Muscle of leg (tissue), 11 donors: ENCODE data around the gene ARHGAP22. TPM values are rescaled to one million over a fixed set of nuclear protein-coding genes. Genes with fewer than 3 reads are reported as not detected.

Source experiments
- DNase-seq: peaks from one replicate; pipeline ENCODE4 v3.0.0; 2013
- H3K27ac ChIP-seq: one replicate; pipeline ENCODE4 v1.5.1; 2013; ENCODE audit warnings: mild to moderate bottlenecking, low read length, control low read depth
- H3K27me3 ChIP-seq: one replicate; pipeline ENCODE4 v1.6.1; 2013; ENCODE audit warnings: low read length; ENCODE audit not compliant: control insufficient read depth, insufficient read depth
- H3K36me3 ChIP-seq: one replicate; pipeline ENCODE4 v1.6.1; 2013; ENCODE audit warnings: low read length; ENCODE audit not compliant: control insufficient read depth, insufficient read depth
- H3K4me1 ChIP-seq: one replicate; pipeline ENCODE4 v1.6.1; 2013; ENCODE audit warnings: low read length; ENCODE audit not compliant: control insufficient read depth, insufficient read depth
- H3K4me3 ChIP-seq: one replicate; pipeline ENCODE4 v1.5.1; 2013; ENCODE audit warnings: low read length, control low read depth
- H3K9me3 ChIP-seq: replicated peaks from 2 replicates; pipeline ENCODE4 v1.6.1; 2013; ENCODE audit warnings: low read depth, low read length; ENCODE audit not compliant: control insufficient read depth
- WGBS: methylation state at CpG from one replicate; pipeline ENCODE4 v1.1.5; 2013; ENCODE audit warnings: missing lambda C conversion rate; ENCODE audit not compliant: insufficient coverage; 5-methylcytosine and 5-hydroxymethylcytosine counted together
- polyA plus RNA-seq, 8 donors: library from polyadenylated mRNA; unstranded; fragments of 120-200 nt; gene quantifications; one replicate each; pipeline versions ENCODE4 v1.2.1 to v1.2.3, GENCODE V29; 2013; ENCODE audit warnings: inconsistent platforms in 1 of 8, low replicate concordance in 1 of 8; ENCODE audit not compliant: insufficient read length in 8 of 8, insufficient read depth in 1 of 8
- total RNA-seq: library from RNA; stranded (reverse); fragments of 120-200 nt; gene quantifications from one replicate; pipeline ENCODE4 v1.2.4, GENCODE V29; 2013

ARHGAP22 gene
- total and polyA plus RNA-seq, 9 donors, result 0.72 to 3.0 (median 1.2) TPM

- DNase-seq, result peak; percentile 58
Measured at GRCh38 chr10:48554246-48554645, 50.6 kb downstream of the ARHGAP22 start.

GRCh38 chr10:48552946-48553564, 51.8 kb downstream of the ARHGAP22 start:
- WGBS, result 76% methylated on average over 6 of the region's 13 CpGs
- DNase-seq, result no peak
- Histone ChIP-seq H3K27me3 (peaks cover 2% of the 10 kb centered on the region), H3K4me3 (no peak overlapping the region), H3K9me3 (no peaks in the 10 kb centered on the region), H3K36me3 (no peaks in the 10 kb centered on the region), H3K27ac (no peak overlapping the region), H3K4me1 (peaks cover 12% of the 10 kb centered on the region)

More at GRCh38 chr10:48554246-48554645, 50.6 kb downstream of the ARHGAP22 start:
- Histone ChIP-seq H3K4me1 (peaks cover 12% of the 10 kb centered on the region), H3K27ac (no peak overlapping the region), H3K9me3 (no peaks in the 10 kb centered on the region), H3K4me3 (no peak overlapping the region), H3K27me3 (peaks cover 2% of the 10 kb centered on the region), H3K36me3 (no peaks in the 10 kb centered on the region)
- 48% methylated on average over 2 of the region's 3 CpGs for WGBS

GRCh38 chr10:48551861-48552591, 52.8 kb downstream of the ARHGAP22 start:
- 70% methylated on average over 5 of the region's 7 CpGs for WGBS
- no peaks in the 10 kb centered on the region for H3K36me3 ChIP-seq
- H3K4me1 ChIP-seq, result peaks cover 12% of the 10 kb centered on the region
- peak; percentile 75 for DNase-seq
- H3K4me3 ChIP-seq, result no peak overlapping the region
- no peaks in the 10 kb centered on the region for H3K9me3 ChIP-seq
- H3K27me3 ChIP-seq, result peaks cover 2% of the 10 kb centered on the region
- H3K27ac ChIP-seq, result no peak overlapping the region

- WGBS, result 97% methylated on average over 3 of the region's 3 CpGs
- no peak for DNase-seq
- H3K27me3 ChIP-seq, result peaks cover 2% of the 10 kb centered on the region
Measured at GRCh38 chr10:48550977-48551376, 53.9 kb downstream of the ARHGAP22 start.

GRCh38 chr10:48550071-48550691, 54.7 kb downstream of the ARHGAP22 start:
- H3K4me1 ChIP-seq, result peaks cover 12% of the 10 kb centered on the region
- no peaks in the 10 kb centered on the region for H3K9me3 ChIP-seq
- H3K4me3 ChIP-seq, result no peak overlapping the region
- H3K36me3 ChIP-seq, result no peaks in the 10 kb centered on the region
- DNase-seq, result no peak
- H3K27me3 ChIP-seq, result peaks cover 2% of the 10 kb centered on the region
- no peak overlapping the region for H3K27ac ChIP-seq
- WGBS, result 86% methylated on average over 5 of the region's 6 CpGs

More at GRCh38 chr10:48550977-48551376, 53.9 kb downstream of the ARHGAP22 start:
- no peak overlapping the region for H3K4me3 ChIP-seq
- H3K36me3 ChIP-seq, result no peaks in the 10 kb centered on the region
- no peaks in the 10 kb centered on the region for H3K9me3 ChIP-seq
- H3K4me1 ChIP-seq, result peaks cover 12% of the 10 kb centered on the region
- no peak overlapping the region for H3K27ac ChIP-seq

- Histone ChIP-seq H3K27me3 (peaks cover 2% of the 10 kb centered on the region), H3K36me3 (no peaks in the 10 kb centered on the region), H3K27ac (no peak overlapping the region), H3K4me1 (peaks cover 11% of the 10 kb centered on the region), H3K4me3 (no peak overlapping the region), H3K9me3 (no peaks in the 10 kb centered on the region)
- WGBS, result no CpG with 5 or more reads among the region's 3 CpGs
- no peak for DNase-seq
Measured at GRCh38 chr10:48549236-48549635, 55.6 kb downstream of the ARHGAP22 start.

GRCh38 chr10:48548531-48549135, 56.2 kb downstream of the ARHGAP22 start:
- peaks cover 9% of the 10 kb centered on the region for H3K4me1 ChIP-seq
- no peak for DNase-seq
- H3K27ac ChIP-seq, result no peak overlapping the region
- no peaks in the 10 kb centered on the region for H3K9me3 ChIP-seq
- no peaks in the 10 kb centered on the region for H3K36me3 ChIP-seq
- no peak overlapping the region for H3K4me3 ChIP-seq
- peaks cover 2% of the 10 kb centered on the region for H3K27me3 ChIP-seq
- WGBS, result 80% methylated on average over 2 of the region's 7 CpGs

- Histone ChIP-seq H3K27me3 (peaks cover 2% of the 10 kb centered on the region), H3K4me1 (peaks cover 9% of the 10 kb centered on the region), H3K36me3 (no peaks in the 10 kb centered on the region), H3K27ac (no peak overlapping the region), H3K9me3 (no peaks in the 10 kb centered on the region), H3K4me3 (no peak overlapping the region)
- 92% methylated on average over 9 of the region's 10 CpGs for WGBS
- no peak for DNase-seq
Measured at GRCh38 chr10:48547981-48548380, 56.9 kb downstream of the ARHGAP22 start.

GRCh38 chr10:48547061-48547895, 57.6 kb downstream of the ARHGAP22 start:
- Histone ChIP-seq H3K36me3 (no peaks in the 10 kb centered on the region), H3K4me3 (no peak overlapping the region), H3K27ac (no peak overlapping the region), H3K4me1 (peaks cover 8% of the 10 kb centered on the region), H3K27me3 (peaks cover 2% of the 10 kb centered on the region), H3K9me3 (no peaks in the 10 kb centered on the region)
- WGBS, result 83% methylated on average over 8 of the region's 10 CpGs
- DNase-seq, result no peak
